Activated T-cell treated with anti-CD3 and anti-CD28 coated beads, Interleukin-2, amount 50 U/mL, for 72 hours (primary cell): ENCODE data around the gene VWF. TPM values are rescaled to one million over a fixed set of nuclear protein-coding genes. Genes with fewer than 3 reads are reported as not detected.

ENCODE experiments used
- ATAC-seq, 2 donors: fragments of 150-1000 bp; cut with Tn5 transposase; replicated peaks in 1 of 2; 2 replicates each; pipeline ENCODE4 v1.10.0; 2021; ENCODE audit warnings: moderate library complexity in 2 of 2, mild to moderate bottlenecking in 1 of 2
- DNase-seq, 2 donors: peaks; one replicate each; pipeline ENCODE4 v3.0.0; 2021 to 2022; ENCODE audit warnings: mixed read lengths in 1 of 2
- H3K27ac Mint-ChIP-seq: one replicate; pipeline ENCODE4 v1.8.0; 2022; ENCODE audit warnings: mild to moderate bottlenecking, moderate library complexity, mixed read lengths
- H3K27me3 Mint-ChIP-seq: one replicate; pipeline ENCODE4 v1.8.0; 2022; ENCODE audit warnings: low read depth, mixed read lengths
- H3K36me3 Mint-ChIP-seq, 2 donors: one replicate each; pipeline ENCODE4 v1.8.0; 2022; ENCODE audit warnings: mixed read lengths in 2 of 2, mild to moderate bottlenecking in 1 of 2; ENCODE audit not compliant: insufficient read depth in 2 of 2
- H3K4me1 Mint-ChIP-seq: one replicate; pipeline ENCODE4 v1.8.0; 2022; ENCODE audit warnings: low read depth, mixed read lengths
- H3K4me3 Mint-ChIP-seq, 2 donors: one replicate each; pipeline ENCODE4 v1.8.0; 2022; ENCODE audit warnings: mild to moderate bottlenecking in 2 of 2, mixed read lengths in 2 of 2, moderate library complexity in 2 of 2
- H3K9me3 Mint-ChIP-seq, 2 donors: one replicate each; pipeline ENCODE4 v1.8.0; 2022; ENCODE audit warnings: mixed read lengths in 2 of 2
- total RNA-seq, 2 donors: library from RNA; stranded (reverse); gene quantifications; one replicate each; pipeline ENCODE4 v1.2.3, GENCODE V29; 2022

VWF gene
- total RNA-seq, 2 donors from 2014 or later, result 0.02 TPM

GRCh38 chr12:6091786-6092566 lies 32.5 kb downstream of the VWF start:
- ATAC-seq, result no peak
- Mint-ChIP-seq H3K36me3 (no peaks in the 10 kb centered on the region), H3K9me3 (no peaks in the 10 kb centered on the region), H3K4me1 (peaks cover 16% of the 10 kb centered on the region), H3K4me3 (no peak overlapping the region), H3K27ac (no peak overlapping the region), H3K27me3 (peaks cover 8% of the 10 kb centered on the region)
- DNase-seq, result no peak

- no peaks in the 10 kb centered on the region for H3K9me3 Mint-ChIP-seq
- ATAC-seq (no peak), DNase-seq (no peak)
- H3K36me3 Mint-ChIP-seq, result no peaks in the 10 kb centered on the region
- peaks cover 8% of the 10 kb centered on the region for H3K27me3 Mint-ChIP-seq
- no peak overlapping the region for H3K4me3 Mint-ChIP-seq
- peaks cover 16% of the 10 kb centered on the region for H3K4me1 Mint-ChIP-seq
- no peak overlapping the region for H3K27ac Mint-ChIP-seq
These were observed 33.7 kb downstream of the VWF start for GRCh38 chr12:6090803-6091202.

- H3K27ac Mint-ChIP-seq, result no peak overlapping the region
- ATAC-seq (peak; percentile 27 to 35), DNase-seq (no peak)
- H3K27me3 Mint-ChIP-seq, result peaks cover 8% of the 10 kb centered on the region
- peaks cover 16% of the 10 kb centered on the region for H3K4me1 Mint-ChIP-seq
- no peak overlapping the region for H3K4me3 Mint-ChIP-seq
- H3K36me3 Mint-ChIP-seq, result no peaks in the 10 kb centered on the region
- H3K9me3 Mint-ChIP-seq, result no peaks in the 10 kb centered on the region
These were observed 35.3 kb downstream of the VWF start for GRCh38 chr12:6088921-6089747.

- DNase-seq (no peak), ATAC-seq (no peak)
- Mint-ChIP-seq H3K27me3 (no peaks in the 10 kb centered on the region), H3K9me3 (no peaks in the 10 kb centered on the region), H3K4me3 (no peak overlapping the region), H3K36me3 (no peaks in the 10 kb centered on the region), H3K27ac (no peak overlapping the region), H3K4me1 (peaks cover 5% of the 10 kb centered on the region)
These were observed 38.2 kb downstream of the VWF start for GRCh38 chr12:6086316-6086715.

GRCh38 chr12:6085841-6086240 lies 38.6 kb downstream of the VWF start:
- DNase-seq (no peak), ATAC-seq (no peak)
- H3K36me3 Mint-ChIP-seq, result no peaks in the 10 kb centered on the region
- H3K9me3 Mint-ChIP-seq, result no peaks in the 10 kb centered on the region
- H3K4me3 Mint-ChIP-seq, result no peak overlapping the region
- no peaks in the 10 kb centered on the region for H3K27me3 Mint-ChIP-seq
- no peak overlapping the region for H3K27ac Mint-ChIP-seq
- peaks cover 5% of the 10 kb centered on the region for H3K4me1 Mint-ChIP-seq

- ATAC-seq, result no peak
- no peaks in the 10 kb centered on the region for H3K27me3 Mint-ChIP-seq
- no peak for DNase-seq
- no peaks in the 10 kb centered on the region for H3K9me3 Mint-ChIP-seq
- H3K36me3 Mint-ChIP-seq, result no peaks in the 10 kb centered on the region
- H3K4me3 Mint-ChIP-seq, result no peak overlapping the region
- H3K27ac Mint-ChIP-seq, result no peak overlapping the region
- peaks cover 5% of the 10 kb centered on the region for H3K4me1 Mint-ChIP-seq
These were observed 39.5 kb downstream of the VWF start for GRCh38 chr12:6084969-6085450.

GRCh38 chr12:6084261-6084968 lies 40.1 kb downstream of the VWF start:
- Mint-ChIP-seq H3K27ac (no peak overlapping the region), H3K4me1 (peaks cover 5% of the 10 kb centered on the region), H3K27me3 (no peaks in the 10 kb centered on the region), H3K9me3 (no peaks in the 10 kb centered on the region), H3K4me3 (no peak overlapping the region), H3K36me3 (no peaks in the 10 kb centered on the region)
- ATAC-seq, result no peak
- DNase-seq, result no peak

GRCh38 chr12:6083601-6084000 lies 40.9 kb downstream of the VWF start:
- no peak for ATAC-seq
- H3K4me1 Mint-ChIP-seq, result no peaks in the 10 kb centered on the region
- no peak overlapping the region for H3K4me3 Mint-ChIP-seq
- no peaks in the 10 kb centered on the region for H3K27me3 Mint-ChIP-seq
- H3K27ac Mint-ChIP-seq, result no peak overlapping the region
- no peaks in the 10 kb centered on the region for H3K9me3 Mint-ChIP-seq
- DNase-seq, result no peak
- H3K36me3 Mint-ChIP-seq, result no peaks in the 10 kb centered on the region

- no peaks in the 10 kb centered on the region for H3K27me3 Mint-ChIP-seq
- peak overlapping the region; percentile 60 for H3K27ac Mint-ChIP-seq
- H3K9me3 Mint-ChIP-seq, result no peaks in the 10 kb centered on the region
- DNase-seq, result no peak
- no peaks in the 10 kb centered on the region for H3K4me1 Mint-ChIP-seq
- no peak for ATAC-seq
- no peaks in the 10 kb centered on the region for H3K36me3 Mint-ChIP-seq
- H3K4me3 Mint-ChIP-seq, result no peak overlapping the region
These were observed 41.9 kb downstream of the VWF start for GRCh38 chr12:6082613-6083012.

GRCh38 chr12:6080149-6081045 lies 44.1 kb downstream of the VWF start:
- H3K36me3 Mint-ChIP-seq, result no peaks in the 10 kb centered on the region
- H3K4me3 Mint-ChIP-seq, result no peak overlapping the region
- no peaks in the 10 kb centered on the region for H3K9me3 Mint-ChIP-seq
- no peak overlapping the region for H3K27ac Mint-ChIP-seq
- H3K4me1 Mint-ChIP-seq, result peaks cover 2% of the 10 kb centered on the region
- H3K27me3 Mint-ChIP-seq, result peaks cover 11% of the 10 kb centered on the region
- DNase-seq (no peak), ATAC-seq (no peak)

GRCh38 chr12:6078398-6079096 lies 45.9 kb downstream of the VWF start:
- H3K27me3 Mint-ChIP-seq, result peaks cover 27% of the 10 kb centered on the region
- DNase-seq, result no peak
- peaks cover 17% of the 10 kb centered on the region for H3K4me1 Mint-ChIP-seq
- no peaks in the 10 kb centered on the region for H3K36me3 Mint-ChIP-seq
- H3K27ac Mint-ChIP-seq, result no peak overlapping the region
- no peaks in the 10 kb centered on the region for H3K9me3 Mint-ChIP-seq
- no peak for ATAC-seq
- H3K4me3 Mint-ChIP-seq, result no peak overlapping the region

GRCh38 chr12:6077692-6078083 lies 46.8 kb downstream of the VWF start:
- Mint-ChIP-seq H3K27me3 (peaks cover 32% of the 10 kb centered on the region), H3K4me3 (no peak overlapping the region), H3K27ac (no peak overlapping the region), H3K9me3 (no peaks in the 10 kb centered on the region), H3K36me3 (no peaks in the 10 kb centered on the region), H3K4me1 (peaks cover 17% of the 10 kb centered on the region)
- ATAC-seq (no peak), DNase-seq (no peak)
